ENCODE results near the gene RNF144A.

RNF144A gene

DNA sequence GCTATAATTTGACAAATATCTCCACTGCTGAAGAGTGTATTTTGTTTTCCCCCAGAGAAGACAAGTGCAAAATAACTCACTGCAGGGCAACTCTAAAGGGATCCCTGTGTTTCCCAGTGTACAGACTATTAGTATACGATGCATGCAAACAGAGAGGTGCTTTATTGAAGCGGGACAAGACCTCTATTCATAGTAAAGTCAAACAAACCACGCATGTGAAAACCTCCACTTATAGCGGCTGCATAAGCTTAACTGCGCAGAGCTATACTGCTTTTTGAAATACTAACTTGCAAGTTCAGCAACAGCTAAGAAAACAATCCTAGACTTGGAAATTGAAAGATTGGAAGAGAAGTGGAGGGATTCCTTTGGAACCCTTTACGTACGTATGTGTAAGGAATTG lies 15.6 kb downstream of the RNF144A start:
- Histone ChIP-seq H3K4ac (ENCODE audit: low read depth, low read length) (no peak overlapping the region), H3K4me1 (ENCODE audit: control insufficient read depth in 1 of 2, insufficient read depth in 2 of 2, low read length in 2 of 2) (no peaks in the 10 kb centered on the region), H3K18ac (ENCODE audit: low read length) (no peak overlapping the region), H3K4me3 (ENCODE audit: low read depth, low read length) (no peak overlapping the region), H4K12ac (ENCODE audit: low read depth, low read length) (no peak overlapping the region), H3K9ac (ENCODE audit: low read length) (no peak overlapping the region), H3K14ac (ENCODE audit: low read length) (no peak overlapping the region), H4K91ac (ENCODE audit: low read depth, low read length) (no peak overlapping the region), H2BK12ac (ENCODE audit: low read length) (no peak overlapping the region), H3K36me3 (ENCODE audit: control insufficient read depth in 1 of 2, insufficient read depth in 2 of 2, low read length in 2 of 2) (peaks cover 0 to 1% of the 10 kb centered on the region in 2 experiments), H3K23ac (ENCODE audit: low read length) (no peak overlapping the region), H2BK5ac (ENCODE audit: low read depth, low read length, poor library complexity) (no peak overlapping the region), H3K79me1 (ENCODE audit: low read length) (no peaks in the 10 kb centered on the region), H2AK5ac (ENCODE audit: low read length) (no peak overlapping the region), H3K27me3 (ENCODE audit: insufficient read depth, low read length) (no peaks in the 10 kb centered on the region), H3K4me2 (ENCODE audit: low read length) (no peak overlapping the region), H3K79me2 (ENCODE audit: control insufficient read depth, insufficient read depth, low read length, poor library complexity) (no peaks in the 10 kb centered on the region), H2AFZ (ENCODE audit: insufficient read depth, low read length, poor library complexity) (no peak overlapping the region), H2BK120ac (ENCODE audit: insufficient read depth, low read length, poor library complexity) (no peak overlapping the region), H3K9me3 (ENCODE audit: insufficient read depth, low read depth, low read length) (peaks cover 2% of the 10 kb centered on the region), H4K8ac (ENCODE audit: low read depth, low read length) (no peak overlapping the region), H3K27ac (ENCODE audit: low read depth, low read length) (no peak overlapping the region)
- no peak for DNase-seq
- no CpG with 5 or more reads among the region's 7 CpGs for WGBS (ENCODE audit: extremely low coverage, insufficient coverage, insufficient read length)

DNA sequence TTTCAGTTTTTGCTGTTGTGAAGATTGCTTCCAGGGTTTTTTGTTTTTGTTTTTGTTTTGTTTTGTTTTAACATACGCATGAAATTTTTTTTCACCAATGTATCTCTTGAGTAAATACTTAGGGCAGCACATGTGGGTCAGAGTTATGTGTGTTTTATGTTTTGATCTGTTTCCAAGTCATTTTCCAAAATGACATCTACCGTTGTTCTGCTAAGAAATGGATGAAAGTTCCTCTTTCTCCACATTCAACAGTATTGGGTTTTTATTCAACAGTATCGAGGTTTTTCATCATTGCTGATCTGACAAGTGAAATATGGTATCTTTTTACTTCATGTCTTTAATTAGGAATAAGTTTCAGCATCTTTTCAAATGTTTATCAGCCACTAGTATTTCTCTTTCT lies 16.7 kb downstream of the RNF144A start:
- Histone ChIP-seq H3K27me3 (ENCODE audit: insufficient read depth, low read length) (no peaks in the 10 kb centered on the region), H3K9me3 (ENCODE audit: insufficient read depth, low read depth, low read length) (peaks cover 2% of the 10 kb centered on the region), H3K4me1 (ENCODE audit: control insufficient read depth in 1 of 2, insufficient read depth in 2 of 2, low read length in 2 of 2) (no peaks in the 10 kb centered on the region), H3K36me3 (ENCODE audit: control insufficient read depth in 1 of 2, insufficient read depth in 2 of 2, low read length in 2 of 2) (no peaks in the 10 kb centered on the region), H2AFZ (ENCODE audit: insufficient read depth, low read length, poor library complexity) (no peak overlapping the region), H2BK12ac (ENCODE audit: low read length) (no peak overlapping the region), H4K91ac (ENCODE audit: low read depth, low read length) (no peak overlapping the region), H2BK120ac (ENCODE audit: insufficient read depth, low read length, poor library complexity) (no peak overlapping the region), H3K79me1 (ENCODE audit: low read length) (no peaks in the 10 kb centered on the region), H2BK5ac (ENCODE audit: low read depth, low read length, poor library complexity) (no peak overlapping the region), H4K12ac (ENCODE audit: low read depth, low read length) (no peak overlapping the region), H3K23ac (ENCODE audit: low read length) (no peak overlapping the region), H4K8ac (ENCODE audit: low read depth, low read length) (no peak overlapping the region), H3K4me2 (ENCODE audit: low read length) (no peak overlapping the region), H3K14ac (ENCODE audit: low read length) (no peak overlapping the region), H3K27ac (ENCODE audit: low read depth, low read length) (no peak overlapping the region), H3K18ac (ENCODE audit: low read length) (no peak overlapping the region), H3K9ac (ENCODE audit: low read length) (no peak overlapping the region), H2AK5ac (ENCODE audit: low read length) (no peak overlapping the region), H3K4ac (ENCODE audit: low read depth, low read length) (no peak overlapping the region), H3K79me2 (ENCODE audit: control insufficient read depth, insufficient read depth, low read length, poor library complexity) (no peaks in the 10 kb centered on the region), H3K4me3 (ENCODE audit: low read depth, low read length) (no peak overlapping the region)
- no CpG with 5 or more reads among the region's 3 CpGs for WGBS (ENCODE audit: extremely low coverage, insufficient coverage, insufficient read length)
- no peak for DNase-seq

- Histone ChIP-seq H2BK120ac (ENCODE audit: insufficient read depth, low read length, poor library complexity) (no peak overlapping the region), H3K27me3 (ENCODE audit: insufficient read depth, low read length) (no peaks in the 10 kb centered on the region), H3K4me3 (ENCODE audit: low read depth, low read length) (no peak overlapping the region), H3K9ac (ENCODE audit: low read length) (no peak overlapping the region), H4K12ac (ENCODE audit: low read depth, low read length) (no peak overlapping the region), H3K9me3 (ENCODE audit: insufficient read depth, low read depth, low read length) (peaks cover 2% of the 10 kb centered on the region), H3K4me1 (ENCODE audit: control insufficient read depth in 1 of 2, insufficient read depth in 2 of 2, low read length in 2 of 2) (no peaks in the 10 kb centered on the region), H3K14ac (ENCODE audit: low read length) (no peak overlapping the region), H3K4me2 (ENCODE audit: low read length) (no peak overlapping the region), H3K4ac (ENCODE audit: low read depth, low read length) (no peak overlapping the region), H2AK5ac (ENCODE audit: low read length) (no peak overlapping the region), H4K8ac (ENCODE audit: low read depth, low read length) (no peak overlapping the region), H3K79me1 (ENCODE audit: low read length) (no peaks in the 10 kb centered on the region), H4K91ac (ENCODE audit: low read depth, low read length) (no peak overlapping the region), H2BK12ac (ENCODE audit: low read length) (no peak overlapping the region), H3K23ac (ENCODE audit: low read length) (no peak overlapping the region), H2AFZ (ENCODE audit: insufficient read depth, low read length, poor library complexity) (no peak overlapping the region), H3K36me3 (ENCODE audit: control insufficient read depth in 1 of 2, insufficient read depth in 2 of 2, low read length in 2 of 2) (no peaks in the 10 kb centered on the region), H3K18ac (ENCODE audit: low read length) (no peak overlapping the region), H2BK5ac (ENCODE audit: low read depth, low read length, poor library complexity) (no peak overlapping the region), H3K79me2 (ENCODE audit: control insufficient read depth, insufficient read depth, low read length, poor library complexity) (no peaks in the 10 kb centered on the region), H3K27ac (ENCODE audit: low read depth, low read length) (no peak overlapping the region)
- no CpG with 5 or more reads among the region's 1 CpG for WGBS (ENCODE audit: extremely low coverage, insufficient coverage, insufficient read length)
- DNase-seq, result no peak
Measured at GRCh38 chr2:6934345-6934744, 17.1 kb downstream of the RNF144A start.

DNA sequence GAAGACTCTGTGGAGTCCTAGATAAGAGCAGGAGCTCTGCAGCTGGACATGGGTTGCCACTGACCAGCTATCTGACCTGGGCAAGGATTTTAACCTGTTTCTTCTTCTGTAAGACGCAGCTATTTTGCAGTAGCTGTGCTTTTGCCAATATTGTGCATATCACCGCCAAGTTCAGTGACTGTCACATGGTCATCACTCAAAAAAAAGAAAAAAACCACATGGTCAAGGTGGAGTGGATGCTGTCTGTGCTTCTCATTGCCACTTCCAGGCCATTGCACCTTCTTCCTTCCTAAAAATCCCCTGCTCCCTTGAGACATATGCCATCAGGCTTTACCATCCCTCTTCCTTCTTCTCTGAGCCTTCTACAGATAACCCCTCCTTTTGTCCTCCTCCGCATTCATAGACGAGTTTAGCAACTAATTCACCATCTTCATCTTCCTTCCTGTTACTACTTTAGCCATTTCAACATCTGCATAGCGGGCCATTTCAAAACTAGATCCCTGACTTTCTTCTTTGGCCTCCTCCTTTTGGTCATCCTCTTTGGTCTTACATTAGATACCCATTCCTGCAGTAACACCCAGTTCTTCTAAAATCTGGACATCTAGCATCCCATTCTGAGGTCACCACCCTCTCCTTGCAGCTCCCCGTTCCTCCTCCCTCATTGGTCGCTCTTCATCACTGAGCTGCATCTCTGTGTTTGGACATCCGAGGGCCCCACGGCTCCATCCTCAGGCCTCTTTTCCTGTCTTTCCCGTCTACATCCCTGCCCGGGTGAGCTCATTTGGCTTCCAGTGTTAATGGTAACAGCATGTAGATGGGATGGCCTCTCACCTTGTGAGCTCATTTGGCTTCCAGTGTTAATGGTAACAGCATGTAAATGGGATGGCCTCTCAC lies 17.8 kb downstream of the RNF144A start:
- H3K36me3 ChIP-seq (ENCODE audit: control insufficient read depth in 1 of 2, insufficient read depth in 2 of 2, low read length in 2 of 2), result no peaks in the 10 kb centered on the region
- no peaks in the 10 kb centered on the region for H3K4me1 ChIP-seq (ENCODE audit: control insufficient read depth in 1 of 2, insufficient read depth in 2 of 2, low read length in 2 of 2)
- H3K9me3 ChIP-seq (ENCODE audit: insufficient read depth, low read depth, low read length), result peaks cover 2% of the 10 kb centered on the region
- no peak overlapping the region for H2AFZ ChIP-seq (ENCODE audit: insufficient read depth, low read length, poor library complexity)
- no peaks in the 10 kb centered on the region for H3K79me2 ChIP-seq (ENCODE audit: control insufficient read depth, insufficient read depth, low read length, poor library complexity)
- H2AK5ac ChIP-seq (ENCODE audit: low read length), result no peak overlapping the region
- no peak overlapping the region for H3K27ac ChIP-seq (ENCODE audit: low read depth, low read length)
- no peak overlapping the region for H2BK120ac ChIP-seq (ENCODE audit: insufficient read depth, low read length, poor library complexity)
- no peak overlapping the region for H3K18ac ChIP-seq (ENCODE audit: low read length)
- H3K9ac ChIP-seq (ENCODE audit: low read length), result no peak overlapping the region
- H4K91ac ChIP-seq (ENCODE audit: low read depth, low read length), result no peak overlapping the region
- H3K14ac ChIP-seq (ENCODE audit: low read length), result no peak overlapping the region
- H3K4me2 ChIP-seq (ENCODE audit: low read length), result no peak overlapping the region
- H3K23ac ChIP-seq (ENCODE audit: low read length), result no peak overlapping the region
- H4K12ac ChIP-seq (ENCODE audit: low read depth, low read length), result no peak overlapping the region
- DNase-seq, result no peak
- H3K79me1 ChIP-seq (ENCODE audit: low read length), result no peaks in the 10 kb centered on the region
- H2BK12ac ChIP-seq (ENCODE audit: low read length), result no peak overlapping the region
- H3K4me3 ChIP-seq (ENCODE audit: low read depth, low read length), result no peak overlapping the region
- H3K4ac ChIP-seq (ENCODE audit: low read depth, low read length), result no peak overlapping the region
- H2BK5ac ChIP-seq (ENCODE audit: low read depth, low read length, poor library complexity), result no peak overlapping the region
- no CpG with 5 or more reads among the region's 11 CpGs for WGBS (ENCODE audit: extremely low coverage, insufficient coverage, insufficient read length)
- no peak overlapping the region for H4K8ac ChIP-seq (ENCODE audit: low read depth, low read length)
- no peaks in the 10 kb centered on the region for H3K27me3 ChIP-seq (ENCODE audit: insufficient read depth, low read length)
